Upper lobe of right lung (tissue), 1 donor: Measurements from ENCODE around the gene UNC5C. TPM values are rescaled to one million over a fixed set of nuclear protein-coding genes. Genes with fewer than 3 reads are reported as not detected.

ENCODE experiments used
- ATAC-seq: fragments of 200-7000 bp; cut with Tn5 transposase; one replicate; pipeline ENCODE4 v1.9.1; 2020; ENCODE audit warnings: mild to moderate bottlenecking, moderate library complexity
- DNase-seq: peaks from one replicate; pipeline ENCODE4 v3.0.0-alpha.2; 2020
- H3K27ac ChIP-seq: fragments of 200-600 bp; one replicate; pipeline ENCODE4 v1.8.0; 2022
- H3K27me3 ChIP-seq: fragments of 200-600 bp; one replicate; pipeline ENCODE4 v1.8.0; 2022; ENCODE audit warnings: mild to moderate bottlenecking
- H3K36me3 ChIP-seq: fragments of 200-600 bp; one replicate; pipeline ENCODE4 v1.8.0; 2022
- H3K4me1 ChIP-seq: fragments of 200-600 bp; one replicate; pipeline ENCODE4 v1.8.0; 2022
- H3K4me3 ChIP-seq: fragments of 200-600 bp; one replicate; pipeline ENCODE4 v1.8.0; 2022; ENCODE audit warnings: mild to moderate bottlenecking
- H3K9me3 ChIP-seq: fragments of 200-600 bp; one replicate; pipeline ENCODE4 v1.8.0; 2022
- CTCF ChIP-seq: fragments of 200-600 bp; IDR thresholded peaks from one replicate; pipeline ENCODE4 v1.8.0; 2022; ENCODE audit warnings: antibody characterized with exemption
- intact Hi-C: fragments of 100-400 bp; cut with DNase I; formaldehyde crosslinking; loops from one replicate; pipeline ENCODE4 v1.11.0; 2022
- total RNA-seq: library from RNA; stranded (reverse); fragmentation: NEBNext Ultra II Directional; extraction: Animal tissue kit (Norgen Biotek cat#: 25700); gene quantifications from one replicate; pipeline ENCODE4 v1.2.1, GENCODE V29; 2021
- donor health status: DM: no; HTN: yes; CAD: no; lungs with severe emphysema.

UNC5C gene
- total RNA-seq, 1 donor from 2014 or later: 6.7 TPM

GRCh38 chr4:95409750-95410149 lies 139.0 kb downstream of the UNC5C start:
- no peaks in the 10 kb centered on the region for H3K27me3 ChIP-seq
- H3K4me1 ChIP-seq: no peaks in the 10 kb centered on the region
- DNase-seq (no peak), ATAC-seq (no peak)
- TF ChIP-seq CTCF: no peak
- no peak overlapping the region for H3K27ac ChIP-seq
- no peaks in the 10 kb centered on the region for H3K9me3 ChIP-seq
- intact Hi-C loops: no loop called here
- no peaks in the 10 kb centered on the region for H3K36me3 ChIP-seq
- H3K4me3 ChIP-seq: no peak overlapping the region

GRCh38 chr4:95409127-95409526 lies 139.6 kb downstream of the UNC5C start:
- DNase-seq (no peak), ATAC-seq (no peak)
- no peak for TF ChIP-seq CTCF
- intact Hi-C loops: no loop called here
- Histone ChIP-seq H3K4me1 (no peaks in the 10 kb centered on the region), H3K27ac (no peak overlapping the region), H3K36me3 (no peaks in the 10 kb centered on the region), H3K27me3 (no peaks in the 10 kb centered on the region), H3K4me3 (no peak overlapping the region), H3K9me3 (no peaks in the 10 kb centered on the region)

GRCh38 chr4:95402299-95402698 lies 146.5 kb downstream of the UNC5C start:
- H3K9me3 ChIP-seq: no peaks in the 10 kb centered on the region
- no peak for DNase-seq
- H3K4me3 ChIP-seq: no peak overlapping the region
- no peaks in the 10 kb centered on the region for H3K36me3 ChIP-seq
- no peak overlapping the region for H3K27ac ChIP-seq
- ATAC-seq: no peak
- no peaks in the 10 kb centered on the region for H3K27me3 ChIP-seq
- no peak for TF ChIP-seq CTCF
- intact Hi-C loops: no loop called here
- H3K4me1 ChIP-seq: no peaks in the 10 kb centered on the region

GRCh38 chr4:95398217-95398616 lies 150.6 kb downstream of the UNC5C start:
- no peak for ATAC-seq
- Histone ChIP-seq H3K27me3 (no peaks in the 10 kb centered on the region), H3K4me3 (no peak overlapping the region), H3K27ac (no peak overlapping the region), H3K4me1 (no peaks in the 10 kb centered on the region), H3K9me3 (no peaks in the 10 kb centered on the region), H3K36me3 (no peaks in the 10 kb centered on the region)
- intact Hi-C loops: no loop called here
- DNase-seq: no peak
- no peak for TF ChIP-seq CTCF

- Histone ChIP-seq H3K4me3 (no peak overlapping the region), H3K9me3 (no peaks in the 10 kb centered on the region), H3K4me1 (no peaks in the 10 kb centered on the region), H3K36me3 (no peaks in the 10 kb centered on the region), H3K27ac (no peak overlapping the region), H3K27me3 (no peaks in the 10 kb centered on the region)
- intact Hi-C loops: no loop called here
- no peak for DNase-seq
- no peak for TF ChIP-seq CTCF
- ATAC-seq: no peak
These were observed 153.9 kb downstream of the UNC5C start for GRCh38 chr4:95394752-95395306.

GRCh38 chr4:95393821-95394220 lies 155.0 kb downstream of the UNC5C start:
- H3K4me1 ChIP-seq: no peaks in the 10 kb centered on the region
- no peak for TF ChIP-seq CTCF
- no peaks in the 10 kb centered on the region for H3K9me3 ChIP-seq
- no peaks in the 10 kb centered on the region for H3K27me3 ChIP-seq
- DNase-seq (no peak), ATAC-seq (no peak)
- H3K36me3 ChIP-seq: no peaks in the 10 kb centered on the region
- no peak overlapping the region for H3K4me3 ChIP-seq
- no peak overlapping the region for H3K27ac ChIP-seq
- intact Hi-C loops: no loop called here
